Endothelial cell of umbilical vein (primary cell): Measurements from ENCODE around the gene FAM168A.

Experiments used
- EZH2 ChIP-seq: IDR thresholded peaks from 2 replicates; pipeline ENCODE4 v1.6.1; 2012; ENCODE audit warnings: borderline replicate concordance, low read depth, mild to moderate bottlenecking, moderate library complexity, low read length, inconsistent platforms; ENCODE audit not compliant: severe bottlenecking
- FOS ChIP-seq: IDR thresholded peaks from 2 replicates; pipeline ENCODE4 v1.6.1; 2011; ENCODE audit warnings: mild to moderate bottlenecking, low read length, moderate library complexity, borderline replicate concordance; ENCODE audit not compliant: insufficient read depth
- MYC ChIP-seq: IDR thresholded peaks from one replicate; pipeline ENCODE4 v1.6.1; 2011; ENCODE audit warnings: mild to moderate bottlenecking, low read depth, low read length
- POLR2A ChIP-seq: IDR thresholded peaks from 2 replicates; pipeline ENCODE4 v1.6.1; 2012; ENCODE audit warnings: low read depth, mild to moderate bottlenecking, control low read depth, low read length
- POLR2AphosphoS5 ChIP-seq: IDR thresholded peaks from 2 replicates; pipeline ENCODE4 v1.6.1; 2012; ENCODE audit warnings: low read depth, mild to moderate bottlenecking, control low read depth, low read length, moderate library complexity; ENCODE audit not compliant: insufficient read depth
- TF ChIP-seq, protein P1 (sequence below), 2 donors: IDR thresholded peaks; 1 replicate in 1 of 2; 2 replicates in 1 of 2; pipeline ENCODE4 v1.5.1; 2011; ENCODE audit warnings: low read length in 2 of 2, mild to moderate bottlenecking in 2 of 2, moderate library complexity in 2 of 2, control low read depth in 1 of 2, inconsistent platforms in 1 of 2, low read depth in 1 of 2; ENCODE audit not compliant: insufficient read depth in 1 of 2; ENCODE audit errors: extremely low read depth in 1 of 2
- TF ChIP-seq, protein P2 (sequence below): IDR thresholded peaks from 2 replicates; pipeline ENCODE4 v1.6.1; 2011; ENCODE audit not compliant: insufficient read depth, insufficient read length

DNA sequence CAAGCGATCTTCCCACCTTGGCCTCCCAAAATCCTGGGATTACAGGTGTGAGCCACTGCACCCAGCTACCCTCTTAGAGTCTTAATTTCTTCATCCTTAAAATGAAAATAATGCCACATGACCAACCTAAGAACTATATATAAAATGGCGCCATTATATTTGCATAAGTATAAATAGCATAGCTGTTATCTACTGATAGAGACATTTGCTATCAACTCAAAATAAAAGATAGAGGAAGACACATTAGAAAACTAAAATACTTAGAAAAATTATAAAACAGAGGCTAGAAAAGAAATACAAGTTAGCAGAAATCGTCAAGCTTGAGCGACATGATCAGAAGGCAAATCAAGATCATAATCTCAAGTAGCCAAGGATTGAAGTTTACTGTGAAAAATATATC is 6.2 kb downstream of the FAM168A start:
- no peak for TF ChIP-seq EZH2
- TF ChIP-seq, protein P1, sequence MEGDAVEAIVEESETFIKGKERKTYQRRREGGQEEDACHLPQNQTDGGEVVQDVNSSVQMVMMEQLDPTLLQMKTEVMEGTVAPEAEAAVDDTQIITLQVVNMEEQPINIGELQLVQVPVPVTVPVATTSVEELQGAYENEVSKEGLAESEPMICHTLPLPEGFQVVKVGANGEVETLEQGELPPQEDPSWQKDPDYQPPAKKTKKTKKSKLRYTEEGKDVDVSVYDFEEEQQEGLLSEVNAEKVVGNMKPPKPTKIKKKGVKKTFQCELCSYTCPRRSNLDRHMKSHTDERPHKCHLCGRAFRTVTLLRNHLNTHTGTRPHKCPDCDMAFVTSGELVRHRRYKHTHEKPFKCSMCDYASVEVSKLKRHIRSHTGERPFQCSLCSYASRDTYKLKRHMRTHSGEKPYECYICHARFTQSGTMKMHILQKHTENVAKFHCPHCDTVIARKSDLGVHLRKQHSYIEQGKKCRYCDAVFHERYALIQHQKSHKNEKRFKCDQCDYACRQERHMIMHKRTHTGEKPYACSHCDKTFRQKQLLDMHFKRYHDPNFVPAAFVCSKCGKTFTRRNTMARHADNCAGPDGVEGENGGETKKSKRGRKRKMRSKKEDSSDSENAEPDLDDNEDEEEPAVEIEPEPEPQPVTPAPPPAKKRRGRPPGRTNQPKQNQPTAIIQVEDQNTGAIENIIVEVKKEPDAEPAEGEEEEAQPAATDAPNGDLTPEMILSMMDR (IDR thresholded peaks at IDR 0.05; ENCODE audit: extremely low read depth in 1 of 2, insufficient read depth in 1 of 2, low read depth in 1 of 2, low read length in 2 of 2) = no peak
- TF ChIP-seq POLR2A = no peak
- TF ChIP-seq, protein P2, sequence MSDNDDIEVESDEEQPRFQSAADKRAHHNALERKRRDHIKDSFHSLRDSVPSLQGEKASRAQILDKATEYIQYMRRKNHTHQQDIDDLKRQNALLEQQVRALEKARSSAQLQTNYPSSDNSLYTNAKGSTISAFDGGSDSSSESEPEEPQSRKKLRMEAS = no peak
- TF ChIP-seq POLR2AphosphoS5 = no peak
- TF ChIP-seq FOS = no peak
- TF ChIP-seq MYC = no peak
